ENCODE measurements around the gene MAEL.

Gene MAEL

DNA sequence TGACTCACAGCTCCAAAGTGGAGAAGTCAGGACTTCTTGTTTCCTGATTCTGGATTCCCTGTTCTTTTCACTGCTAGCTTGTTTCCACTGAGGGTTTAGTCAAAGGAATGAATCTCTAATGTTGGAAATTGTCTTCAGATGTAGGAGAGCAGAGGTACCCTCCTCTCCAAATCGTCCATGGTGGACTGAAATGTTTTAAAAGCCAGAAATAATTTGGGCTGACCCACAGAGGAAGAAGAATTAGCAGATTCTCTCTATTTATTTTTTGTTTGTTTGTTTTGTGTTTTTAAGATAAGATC is 70.7 kb downstream of the MAEL start:
- Histone ChIP-seq H3K27ac (ENCODE audit: low read length) (no peak overlapping the region), H3K4me3 (ENCODE audit: low read depth in 1 of 2, low read length in 2 of 2) (no peak overlapping the region), H3K27me3 (ENCODE audit: low read depth, low read length) (no peaks in the 10 kb centered on the region), H3K4me1 (ENCODE audit: control insufficient read depth in 1 of 2, insufficient read depth in 2 of 2, low read length in 2 of 2) (no peaks in the 10 kb centered on the region), H3K9me3 (ENCODE audit: control insufficient read depth in 1 of 2, low read length in 2 of 2) (no peaks in the 10 kb centered on the region), H3K36me3 (ENCODE audit: control insufficient read depth in 1 of 2, insufficient read depth in 2 of 2, low read length in 2 of 2) (no peaks in the 10 kb centered on the region)

GRCh38 chr1:167060141-167061072 is 71.3 kb downstream of the MAEL start:
- no peak overlapping the region for H3K4me3 ChIP-seq (ENCODE audit: low read depth in 1 of 2, low read length in 2 of 2)
- H3K27ac ChIP-seq (ENCODE audit: low read length) = no peak overlapping the region
- no peaks in the 10 kb centered on the region for H3K27me3 ChIP-seq (ENCODE audit: low read depth, low read length)
- no peaks in the 10 kb centered on the region for H3K4me1 ChIP-seq (ENCODE audit: control insufficient read depth in 1 of 2, insufficient read depth in 2 of 2, low read length in 2 of 2)
- no peaks in the 10 kb centered on the region for H3K36me3 ChIP-seq (ENCODE audit: control insufficient read depth in 1 of 2, insufficient read depth in 2 of 2, low read length in 2 of 2)
- H3K9me3 ChIP-seq (ENCODE audit: control insufficient read depth in 1 of 2, low read length in 2 of 2) = no peaks in the 10 kb centered on the region

DNA sequence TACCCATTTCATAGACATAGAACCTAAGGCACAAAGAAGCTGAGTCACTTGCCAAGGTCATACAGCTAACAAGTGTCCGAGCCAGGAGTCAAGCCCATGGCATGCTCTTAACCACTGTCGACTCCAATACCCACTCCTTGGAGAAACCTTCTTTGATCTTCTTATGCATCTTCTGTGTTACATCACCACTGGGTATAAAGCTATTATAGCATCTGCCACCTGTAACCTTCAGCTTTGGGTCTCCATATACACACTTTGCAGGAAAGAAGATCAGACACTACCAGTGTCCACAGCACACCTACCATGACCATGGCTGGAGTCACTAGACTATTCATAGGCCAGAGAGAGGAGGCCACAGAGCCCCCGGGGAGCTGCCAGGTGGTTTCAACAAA is 72.0 kb downstream of the MAEL start:
- H3K36me3 ChIP-seq (ENCODE audit: control insufficient read depth in 1 of 2, insufficient read depth in 2 of 2, low read length in 2 of 2) = no peaks in the 10 kb centered on the region
- no peaks in the 10 kb centered on the region for H3K9me3 ChIP-seq (ENCODE audit: control insufficient read depth in 1 of 2, low read length in 2 of 2)
- H3K4me1 ChIP-seq (ENCODE audit: control insufficient read depth in 1 of 2, insufficient read depth in 2 of 2, low read length in 2 of 2) = no peaks in the 10 kb centered on the region
- no peak overlapping the region for H3K27ac ChIP-seq (ENCODE audit: low read length)
- no peaks in the 10 kb centered on the region for H3K27me3 ChIP-seq (ENCODE audit: low read depth, low read length)
- no peak overlapping the region for H3K4me3 ChIP-seq (ENCODE audit: low read depth in 1 of 2, low read length in 2 of 2)

GRCh38 chr1:167064621-167065020 is 75.5 kb downstream of the MAEL start:
- Histone ChIP-seq H3K36me3 (ENCODE audit: control insufficient read depth in 1 of 2, insufficient read depth in 2 of 2, low read length in 2 of 2) (no peaks in the 10 kb centered on the region), H3K27me3 (ENCODE audit: low read depth, low read length) (no peaks in the 10 kb centered on the region), H3K9me3 (ENCODE audit: control insufficient read depth in 1 of 2, low read length in 2 of 2) (no peaks in the 10 kb centered on the region), H3K4me3 (ENCODE audit: low read depth in 1 of 2, low read length in 2 of 2) (no peak overlapping the region), H3K27ac (ENCODE audit: low read length) (no peak overlapping the region), H3K4me1 (ENCODE audit: control insufficient read depth in 1 of 2, insufficient read depth in 2 of 2, low read length in 2 of 2) (no peaks in the 10 kb centered on the region)

DNA sequence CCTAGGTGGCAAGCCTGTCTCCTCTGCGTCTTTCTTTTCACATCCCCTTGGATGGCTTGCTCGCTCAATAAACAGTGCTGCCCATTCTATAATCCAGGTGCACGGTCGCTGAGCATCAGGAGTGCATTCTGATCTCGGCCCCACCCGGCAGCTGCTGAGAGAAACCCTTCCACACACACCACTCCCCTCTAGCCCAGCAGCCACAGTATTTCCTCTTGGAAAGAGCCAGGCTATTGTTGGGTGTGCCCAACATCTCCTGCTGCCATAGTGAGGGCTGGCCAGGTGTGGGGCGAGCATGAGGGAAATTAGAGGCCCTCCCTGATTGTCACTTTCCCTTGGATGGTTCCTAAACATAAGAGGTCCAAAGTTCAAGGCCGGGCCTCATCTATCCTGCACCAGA is 76.4 kb downstream of the MAEL start:
- Histone ChIP-seq H3K27me3 (ENCODE audit: low read depth, low read length) (no peaks in the 10 kb centered on the region), H3K9me3 (ENCODE audit: control insufficient read depth in 1 of 2, low read length in 2 of 2) (no peaks in the 10 kb centered on the region), H3K4me3 (ENCODE audit: low read depth in 1 of 2, low read length in 2 of 2) (no peak overlapping the region), H3K36me3 (ENCODE audit: control insufficient read depth in 1 of 2, insufficient read depth in 2 of 2, low read length in 2 of 2) (no peaks in the 10 kb centered on the region), H3K4me1 (ENCODE audit: control insufficient read depth in 1 of 2, insufficient read depth in 2 of 2, low read length in 2 of 2) (no peaks in the 10 kb centered on the region), H3K27ac (ENCODE audit: low read length) (no peak overlapping the region)

DNA sequence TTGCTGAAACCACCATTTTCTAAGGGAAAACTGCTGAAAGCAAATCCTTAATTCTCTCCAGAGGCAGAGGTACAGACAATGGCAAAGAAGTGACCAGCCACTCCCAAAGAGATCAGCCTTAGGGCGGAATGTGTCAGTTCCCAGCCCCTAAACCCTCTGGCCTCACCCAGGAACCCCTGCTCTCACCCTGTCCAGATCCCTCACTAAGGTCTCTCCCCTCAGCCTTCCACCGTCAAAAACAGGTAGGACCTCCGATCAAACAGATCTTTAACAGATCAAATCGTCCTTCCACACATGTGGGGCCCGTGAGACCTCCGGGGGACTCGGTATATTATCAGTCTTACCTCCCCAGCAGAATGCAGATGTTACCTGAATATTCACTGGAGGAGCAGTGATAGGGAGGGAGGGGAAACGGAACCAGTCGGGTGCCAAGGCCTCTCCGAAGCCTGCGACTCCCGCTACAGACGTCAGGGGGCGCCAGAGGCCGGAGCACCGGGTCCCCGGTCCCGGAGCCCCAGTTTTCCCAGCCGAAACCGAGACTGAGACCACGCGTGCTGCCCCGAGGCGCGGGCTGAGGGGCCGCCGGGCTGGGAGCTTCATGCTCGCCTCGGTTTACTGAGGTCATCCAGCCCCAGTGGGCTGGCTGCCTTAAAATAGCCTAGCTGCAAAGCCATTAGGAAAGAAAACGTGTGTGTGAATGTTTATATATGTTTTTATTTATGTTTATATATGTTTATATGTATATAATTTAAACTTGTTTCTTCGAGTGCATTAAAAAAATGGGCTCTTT is 77.4 kb downstream of the MAEL start:
- H3K4me1 ChIP-seq (ENCODE audit: control insufficient read depth in 1 of 2, insufficient read depth in 2 of 2, low read length in 2 of 2) = no peaks in the 10 kb centered on the region
- H3K27ac ChIP-seq (ENCODE audit: low read length) = no peak overlapping the region
- no peaks in the 10 kb centered on the region for H3K9me3 ChIP-seq (ENCODE audit: control insufficient read depth in 1 of 2, low read length in 2 of 2)
- H3K4me3 ChIP-seq (ENCODE audit: low read depth in 1 of 2, low read length in 2 of 2) = no peak overlapping the region
- H3K36me3 ChIP-seq (ENCODE audit: control insufficient read depth in 1 of 2, insufficient read depth in 2 of 2, low read length in 2 of 2) = no peaks in the 10 kb centered on the region
- H3K27me3 ChIP-seq (ENCODE audit: low read depth, low read length) = no peaks in the 10 kb centered on the region

DNA sequence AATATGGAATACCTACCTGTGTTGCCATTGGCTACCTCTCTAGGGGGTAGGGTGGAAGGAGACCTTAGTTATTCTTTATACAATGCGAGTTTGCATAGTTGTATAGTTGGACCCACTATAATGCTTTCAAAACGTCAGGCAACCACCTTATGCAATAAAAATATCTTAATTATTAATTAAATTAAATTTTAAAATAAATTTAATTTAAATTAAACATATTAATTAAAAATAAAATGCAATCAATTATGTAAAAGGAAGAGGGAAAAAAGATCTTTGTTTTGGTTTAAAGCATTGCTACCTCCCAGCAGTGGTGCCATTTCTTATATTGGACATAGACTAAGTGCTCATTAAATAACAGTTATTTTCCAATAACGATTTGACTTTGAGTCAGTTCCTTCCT is 78.8 kb downstream of the MAEL start:
- no peak overlapping the region for H3K4me3 ChIP-seq (ENCODE audit: low read depth in 1 of 2, low read length in 2 of 2)
- no peaks in the 10 kb centered on the region for H3K27me3 ChIP-seq (ENCODE audit: low read depth, low read length)
- no peak overlapping the region for H3K27ac ChIP-seq (ENCODE audit: low read length)
- H3K9me3 ChIP-seq (ENCODE audit: control insufficient read depth in 1 of 2, low read length in 2 of 2) = no peaks in the 10 kb centered on the region
- no peaks in the 10 kb centered on the region for H3K4me1 ChIP-seq (ENCODE audit: control insufficient read depth in 1 of 2, insufficient read depth in 2 of 2, low read length in 2 of 2)
- H3K36me3 ChIP-seq (ENCODE audit: control insufficient read depth in 1 of 2, insufficient read depth in 2 of 2, low read length in 2 of 2) = no peaks in the 10 kb centered on the region

GRCh38 chr1:167068761-167069160 is 79.7 kb downstream of the MAEL start:
- no peaks in the 10 kb centered on the region for H3K4me1 ChIP-seq (ENCODE audit: control insufficient read depth in 1 of 2, insufficient read depth in 2 of 2, low read length in 2 of 2)
- no peaks in the 10 kb centered on the region for H3K27me3 ChIP-seq (ENCODE audit: low read depth, low read length)
- H3K4me3 ChIP-seq (ENCODE audit: low read depth in 1 of 2, low read length in 2 of 2) = no peak overlapping the region
- H3K36me3 ChIP-seq (ENCODE audit: control insufficient read depth in 1 of 2, insufficient read depth in 2 of 2, low read length in 2 of 2) = no peaks in the 10 kb centered on the region
- H3K9me3 ChIP-seq (ENCODE audit: control insufficient read depth in 1 of 2, low read length in 2 of 2) = no peaks in the 10 kb centered on the region
- no peak overlapping the region for H3K27ac ChIP-seq (ENCODE audit: low read length)

DNA sequence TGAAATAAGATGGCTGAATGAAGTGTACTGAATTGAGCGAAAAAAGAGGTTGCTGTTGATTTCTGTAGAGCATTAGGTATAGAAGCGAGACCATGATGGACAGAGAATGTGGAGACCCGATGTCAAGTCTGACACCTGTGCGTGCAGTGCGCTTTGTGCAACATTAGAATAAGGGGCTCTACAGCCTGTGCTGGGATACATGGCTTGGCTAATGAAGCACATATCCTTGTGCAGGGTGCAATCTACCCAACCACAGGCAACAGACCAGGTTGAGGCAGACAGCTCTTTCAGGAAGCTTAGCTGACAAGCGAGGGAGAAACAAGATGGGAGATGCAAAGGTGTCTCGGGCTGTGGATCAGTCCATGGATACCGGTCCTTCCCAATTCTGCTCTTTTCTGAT is 82.2 kb downstream of the MAEL start:
- H3K9me3 ChIP-seq (ENCODE audit: control insufficient read depth in 1 of 2, low read length in 2 of 2) = no peaks in the 10 kb centered on the region
- H3K27ac ChIP-seq (ENCODE audit: low read length) = no peak overlapping the region
- H3K4me1 ChIP-seq (ENCODE audit: control insufficient read depth in 1 of 2, insufficient read depth in 2 of 2, low read length in 2 of 2) = no peaks in the 10 kb centered on the region
- H3K27me3 ChIP-seq (ENCODE audit: low read depth, low read length) = no peaks in the 10 kb centered on the region
- H3K4me3 ChIP-seq (ENCODE audit: low read depth in 1 of 2, low read length in 2 of 2) = no peak overlapping the region
- no peaks in the 10 kb centered on the region for H3K36me3 ChIP-seq (ENCODE audit: control insufficient read depth in 1 of 2, insufficient read depth in 2 of 2, low read length in 2 of 2)

Measured in muscle layer of duodenum (tissue), 2 donors.